Measurements from ENCODE around the gene RARB.

Gene RARB

DNA sequence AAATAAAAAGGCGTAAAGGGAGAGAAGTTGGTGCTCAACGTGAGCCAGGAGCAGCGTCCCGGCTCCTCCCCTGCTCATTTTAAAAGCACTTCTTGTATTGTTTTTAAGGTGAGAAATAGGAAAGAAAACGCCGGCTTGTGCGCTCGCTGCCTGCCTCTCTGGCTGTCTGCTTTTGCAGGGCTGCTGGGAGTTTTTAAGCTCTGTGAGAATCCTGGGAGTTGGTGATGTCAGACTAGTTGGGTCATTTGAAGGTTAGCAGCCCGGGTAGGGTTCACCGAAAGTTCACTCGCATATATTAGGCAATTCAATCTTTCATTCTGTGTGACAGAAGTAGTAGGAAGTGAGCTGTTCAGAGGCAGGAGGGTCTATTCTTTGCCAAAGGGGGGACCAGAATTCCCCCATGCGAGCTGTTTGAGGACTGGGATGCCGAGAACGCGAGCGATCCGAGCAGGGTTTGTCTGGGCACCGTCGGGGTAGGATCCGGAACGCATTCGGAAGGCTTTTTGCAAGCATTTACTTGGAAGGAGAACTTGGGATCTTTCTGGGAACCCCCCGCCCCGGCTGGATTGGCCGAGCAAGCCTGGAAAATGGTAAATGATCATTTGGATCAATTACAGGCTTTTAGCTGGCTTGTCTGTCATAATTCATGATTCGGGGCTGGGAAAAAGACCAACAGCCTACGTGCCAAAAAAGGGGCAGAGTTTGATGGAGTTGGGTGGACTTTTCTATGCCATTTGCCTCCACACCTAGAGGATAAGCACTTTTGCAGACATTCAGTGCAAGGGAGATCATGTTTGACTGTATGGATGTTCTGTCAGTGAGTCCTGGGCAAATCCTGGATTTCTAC lies at the start of gene RARB:
TSS of gene RARB (plus strand) at position 322 of the 847 bp plus-strand sequence. CDS start at position 791, 469 bp downstream.
- peak; percentile 92 for DNase-seq (ENCODE audit: low read depth, low spot score)

DNA sequence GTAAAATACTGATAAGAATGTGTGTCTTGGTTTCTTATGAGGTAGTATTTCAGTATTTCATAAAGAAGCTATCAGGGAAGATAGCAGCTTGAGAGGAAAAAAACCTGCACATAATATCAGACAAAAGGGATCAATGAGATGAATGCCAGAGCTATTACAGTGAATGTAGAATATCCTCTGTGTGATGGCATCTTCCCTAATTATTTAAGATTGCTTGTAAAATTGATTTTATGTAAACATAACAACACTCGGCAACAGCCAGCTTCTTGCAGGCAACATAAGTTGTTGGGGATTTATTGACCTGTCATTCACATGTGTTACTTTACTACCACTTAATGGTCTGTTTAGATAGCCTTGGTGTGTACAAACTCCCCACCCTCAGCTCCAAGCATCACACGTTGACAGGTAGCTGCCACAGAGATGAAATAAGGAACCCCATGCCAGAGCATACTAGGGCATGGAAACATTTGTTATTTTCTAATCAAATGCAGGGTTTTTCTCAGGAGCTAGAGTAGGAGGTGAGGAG lies 49.2 kb upstream of the RARB start:
- DNase-seq (ENCODE audit: low read depth, low spot score) = no peak

DNA sequence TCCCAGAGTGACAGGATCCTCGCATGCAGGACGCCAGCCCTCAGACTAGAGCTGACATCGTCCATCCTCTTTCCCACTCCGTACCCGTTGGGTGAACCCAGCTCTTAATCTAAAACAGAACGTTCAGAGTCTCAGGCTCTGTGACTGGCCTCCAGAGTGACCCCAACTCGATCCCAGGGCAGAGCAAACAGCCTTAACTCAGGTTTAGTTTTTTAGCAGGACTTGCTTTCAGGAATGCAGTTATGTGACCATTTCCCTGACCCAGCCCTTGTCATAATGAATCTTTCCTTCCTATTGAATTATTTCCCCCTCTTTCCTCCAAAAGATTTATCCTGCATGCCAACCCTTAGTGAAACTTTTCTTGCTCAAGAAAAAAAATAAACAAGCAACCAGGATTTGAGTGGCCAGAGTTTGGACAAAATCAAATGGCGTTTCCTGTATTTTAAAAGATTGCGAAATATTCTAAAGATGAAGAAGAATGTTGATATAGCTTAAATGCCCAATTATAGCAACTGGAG lies 47.8 kb upstream of the RARB start:
- DNase-seq (ENCODE audit: low read depth, low spot score) = no peak

DNA sequence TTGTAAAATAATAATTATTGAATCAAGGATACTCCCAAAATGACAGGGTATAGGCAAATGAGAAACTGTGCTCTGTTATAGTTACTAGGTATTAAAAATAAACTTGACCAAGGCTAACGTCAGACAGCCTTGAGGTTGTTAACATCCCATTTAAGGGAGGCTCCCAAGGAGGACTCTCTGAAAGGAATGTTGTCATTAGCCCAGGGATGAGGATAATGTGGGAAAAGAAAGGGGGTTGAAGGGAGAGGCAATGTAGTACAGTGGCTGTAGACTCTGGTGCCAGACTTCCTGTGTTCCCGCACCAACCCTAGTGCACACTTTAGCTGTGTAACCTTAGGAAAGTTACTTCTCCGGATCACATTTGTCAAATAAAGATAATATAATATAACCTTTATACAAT lies 47.0 kb upstream of the RARB start:
- no peak for DNase-seq (ENCODE audit: low read depth, low spot score)

DNA sequence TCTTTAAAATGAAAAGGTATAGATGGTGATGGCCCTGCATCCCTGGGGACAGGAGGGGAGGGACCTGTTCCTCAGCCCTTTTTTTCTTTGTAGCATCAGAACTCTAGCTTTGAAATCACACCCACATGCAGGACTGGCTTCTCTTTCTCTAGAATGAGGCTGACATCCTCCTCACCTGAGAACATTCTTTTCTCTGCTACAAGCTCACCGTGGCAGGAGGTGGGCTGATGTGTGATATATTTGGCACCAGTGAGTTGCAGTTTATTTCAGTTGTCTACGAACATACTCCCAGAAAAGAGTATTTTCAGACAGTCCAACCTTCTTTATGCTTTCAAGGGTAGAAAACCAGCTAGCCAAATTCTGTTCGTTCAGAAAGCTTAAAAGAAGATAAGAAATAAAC lies 43.6 kb upstream of the RARB start:
- DNase-seq (ENCODE audit: low read depth, low spot score) = no peak

DNA sequence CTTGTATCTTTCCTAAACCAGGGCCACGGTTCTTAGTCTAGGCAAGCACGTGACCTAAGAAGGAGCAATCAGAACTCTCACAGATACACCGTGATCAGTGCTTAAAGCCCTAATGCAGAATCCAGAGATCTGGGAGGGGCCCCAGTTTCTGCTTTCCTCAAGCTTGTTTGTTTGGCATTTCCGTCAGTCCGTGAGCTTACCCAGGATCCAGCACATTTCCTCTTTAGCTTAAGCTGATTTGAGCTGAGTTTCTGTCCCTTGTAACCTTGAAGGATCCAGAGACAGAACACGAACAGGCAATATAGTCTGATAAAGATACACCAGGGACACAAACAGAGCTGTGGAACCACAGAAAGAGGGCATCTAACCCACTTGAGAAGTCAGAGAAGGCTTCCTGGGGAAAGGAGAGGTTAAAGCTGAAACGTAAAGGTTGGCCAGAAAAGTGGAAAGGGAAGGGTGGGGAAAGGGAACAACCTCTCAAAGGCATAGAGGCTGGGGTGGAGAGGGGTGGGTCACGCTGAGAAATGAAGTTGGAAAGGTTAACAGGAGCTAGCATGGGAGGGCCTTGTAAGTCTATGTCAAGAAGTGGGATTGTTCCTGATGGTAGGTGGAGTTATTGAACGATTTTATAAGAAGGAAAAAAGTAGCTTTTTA lies 42.1 kb upstream of the RARB start:
- DNase-seq (ENCODE audit: low read depth, low spot score) = peak; percentile 63

DNA sequence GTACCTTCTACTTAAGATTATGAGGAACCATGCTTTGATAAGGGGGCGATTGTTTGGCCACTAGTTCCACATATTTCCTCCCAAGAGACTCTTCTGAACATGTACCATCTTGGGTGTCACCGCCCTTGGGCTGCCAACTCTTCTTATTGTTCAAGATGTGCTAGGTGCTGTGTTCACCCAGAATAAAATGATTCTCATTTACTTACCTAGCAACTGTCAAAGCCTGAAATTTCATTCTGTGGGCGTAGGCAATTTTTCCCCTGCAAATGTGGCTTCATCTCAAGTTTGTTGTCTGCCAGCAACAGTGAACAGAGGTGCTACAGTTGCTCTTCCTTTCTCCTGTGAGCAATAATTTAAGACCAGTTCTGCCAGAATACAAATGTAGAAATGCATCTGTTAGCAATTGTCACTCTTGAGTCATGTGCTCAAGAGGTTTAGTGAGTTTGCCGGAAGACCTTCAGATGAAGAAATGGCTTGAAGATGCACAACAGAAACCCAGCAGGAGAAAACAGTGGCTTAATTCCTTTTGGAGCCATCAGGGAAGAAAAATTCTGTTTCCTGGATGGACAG lies 41.3 kb upstream of the RARB start:
- DNase-seq (ENCODE audit: low read depth, low spot score) = no peak

DNA sequence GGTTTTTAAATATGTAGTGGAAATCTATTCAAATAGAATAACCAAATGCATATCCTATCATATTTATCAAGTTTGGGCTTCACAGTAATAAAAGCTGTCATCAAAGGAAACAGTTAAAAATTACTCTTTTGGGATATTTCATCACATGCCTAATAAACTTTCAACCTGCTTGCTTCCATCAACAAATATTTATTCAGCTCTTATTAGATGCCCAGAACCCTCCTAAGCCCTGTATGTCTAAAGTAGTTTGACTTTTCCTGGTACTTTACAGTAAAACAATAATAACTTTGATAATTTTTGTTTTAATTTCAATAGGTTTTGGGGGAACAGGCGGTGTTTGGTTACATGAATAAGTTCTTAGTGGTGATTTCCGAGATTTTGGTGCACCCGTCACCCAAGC lies 37.5 kb upstream of the RARB start:
- DNase-seq (ENCODE audit: low read depth, low spot score) = no peak

DNA sequence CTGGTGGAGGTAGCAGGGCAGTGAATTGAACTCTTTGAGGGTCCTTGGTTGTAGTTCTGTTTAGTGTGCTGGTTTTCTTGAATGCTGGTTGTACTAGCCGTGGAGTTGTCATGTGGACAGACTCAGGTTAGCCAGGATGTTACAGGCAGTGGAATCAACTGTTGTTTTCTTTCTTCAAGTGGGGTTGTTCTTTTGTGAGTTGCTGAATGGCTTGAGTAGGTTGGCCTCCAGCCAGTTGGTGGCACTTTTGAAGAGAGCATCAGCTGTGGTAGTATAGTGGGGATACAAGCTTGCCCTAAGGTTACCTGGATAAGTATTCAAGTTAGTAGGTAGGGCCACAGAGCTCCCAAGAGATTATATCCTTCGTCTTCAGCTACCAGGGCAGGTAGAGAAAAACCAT lies 31.8 kb upstream of the RARB start:
- no peak for DNase-seq (ENCODE audit: low read depth, low spot score)

DNA sequence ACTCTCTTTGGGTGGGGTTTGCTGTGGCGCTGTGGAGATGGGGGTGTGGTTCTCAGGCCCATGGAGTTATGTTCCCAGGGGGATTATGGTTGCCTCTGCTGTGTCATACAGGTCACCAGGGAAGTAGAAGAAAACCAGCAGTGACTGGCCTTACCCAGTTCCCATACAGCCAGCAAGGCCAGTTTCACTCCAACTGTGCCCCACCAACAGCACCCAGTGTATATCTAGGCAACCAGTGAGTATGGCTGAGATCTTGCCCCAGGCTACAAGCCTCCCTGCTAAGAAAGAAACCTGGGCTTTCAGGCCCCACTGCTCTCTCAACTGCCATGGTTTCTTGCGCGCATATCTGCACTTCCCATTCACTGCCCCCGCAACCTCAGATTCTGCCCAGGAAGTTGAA lies 31.4 kb upstream of the RARB start:
- DNase-seq (ENCODE audit: low read depth, low spot score) = peak; percentile 56

DNA sequence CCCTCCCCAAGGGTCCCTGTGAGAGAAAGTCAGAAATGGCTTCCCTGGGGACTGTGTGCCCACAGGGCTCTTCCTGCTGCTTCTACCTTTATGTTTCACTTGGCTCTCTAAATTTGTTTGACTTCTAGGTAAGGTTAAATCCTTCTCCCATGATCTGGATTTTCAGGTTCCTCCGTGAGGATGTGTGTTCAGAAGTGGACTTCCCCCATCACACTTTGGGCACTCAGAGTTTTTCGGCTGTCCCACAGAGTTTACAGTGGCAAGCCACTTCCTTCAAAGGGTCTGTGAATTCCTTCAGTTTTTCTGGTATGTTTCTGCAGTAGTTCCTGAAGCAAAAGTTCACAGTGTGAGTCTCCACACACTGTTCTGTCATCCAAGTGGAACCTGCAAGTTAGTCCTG lies 30.9 kb upstream of the RARB start:
- DNase-seq (ENCODE audit: low read depth, low spot score) = no peak

DNA sequence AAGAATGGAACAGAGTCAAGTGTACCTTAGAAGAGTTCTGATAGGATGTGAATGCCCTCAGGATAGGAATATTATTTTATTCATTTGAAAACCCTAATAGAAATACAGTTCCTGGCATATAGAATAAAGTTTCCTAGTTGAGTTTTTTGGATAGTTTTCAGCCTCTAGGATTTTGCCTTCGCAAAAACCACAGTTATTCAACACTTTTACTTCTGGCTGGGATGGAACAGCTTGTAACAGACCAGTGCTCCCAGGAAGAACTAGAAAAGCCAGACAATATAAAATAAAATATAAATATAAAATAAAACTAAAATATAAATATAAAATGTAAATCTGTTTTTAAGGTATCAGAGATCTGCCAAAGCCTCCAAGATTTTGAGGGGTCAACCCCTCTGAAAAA lies 27.5 kb upstream of the RARB start:
- DNase-seq (ENCODE audit: low read depth, low spot score) = no peak

DNA sequence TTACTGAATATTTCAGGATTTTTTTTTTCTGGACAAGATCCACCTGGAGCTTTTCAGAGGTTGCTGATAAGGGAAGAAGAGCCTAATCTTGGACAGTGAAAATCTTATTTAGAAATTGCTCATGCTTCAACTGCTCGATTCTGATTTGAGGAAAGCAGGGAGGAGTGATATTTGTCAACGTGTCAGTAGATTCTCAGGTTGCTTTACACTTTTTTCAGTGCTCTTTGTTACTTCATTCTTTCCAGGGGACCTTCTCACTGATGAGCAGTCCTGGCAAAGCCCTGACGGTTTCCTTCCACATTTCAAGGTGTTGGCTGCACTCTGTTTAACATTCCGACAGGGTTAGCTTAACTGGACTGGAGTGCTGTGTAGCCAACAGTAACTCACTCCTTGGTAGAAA lies 24.1 kb upstream of the RARB start:
- DNase-seq (ENCODE audit: low read depth, low spot score) = no peak

DNA sequence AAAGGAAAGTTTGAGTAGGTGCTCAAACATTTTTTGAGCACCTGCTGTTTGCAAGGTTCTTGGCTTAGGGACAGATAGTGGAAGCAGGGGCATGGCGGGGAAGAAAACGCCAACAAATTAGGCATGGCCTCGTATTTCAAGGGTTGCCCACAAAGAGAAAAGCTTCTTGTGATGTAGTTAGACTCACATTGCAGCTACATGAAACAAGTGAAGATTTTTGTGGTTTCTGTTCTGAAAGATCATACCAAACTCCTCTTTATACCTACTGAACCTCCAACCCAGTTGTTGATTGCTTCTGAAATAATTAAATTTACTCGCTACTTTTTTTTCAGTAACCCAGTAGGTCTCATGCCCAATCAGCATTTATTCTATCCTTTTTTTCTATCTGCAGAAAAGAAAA lies 23.5 kb upstream of the RARB start:
- no peak for DNase-seq (ENCODE audit: low read depth, low spot score)

DNA sequence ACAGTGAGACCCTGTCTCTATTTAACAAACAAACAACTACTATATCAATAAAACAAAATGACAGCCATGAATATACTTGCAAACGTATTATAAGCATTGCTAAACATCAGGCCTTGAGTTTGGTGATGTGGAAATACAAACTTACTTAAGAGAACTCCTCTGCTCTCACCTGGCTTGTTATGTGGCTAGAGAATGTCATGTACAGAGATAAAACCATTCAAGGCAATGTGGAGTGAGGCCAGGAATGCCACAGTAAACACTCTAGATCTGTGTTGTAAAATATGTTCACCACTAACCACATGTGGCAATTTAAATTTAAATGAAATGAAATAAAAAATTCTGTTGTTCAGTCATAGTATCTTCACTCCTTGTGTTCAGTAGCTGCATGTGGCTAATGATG lies 22.7 kb upstream of the RARB start:
- no peak for DNase-seq (ENCODE audit: low read depth, low spot score)

DNA sequence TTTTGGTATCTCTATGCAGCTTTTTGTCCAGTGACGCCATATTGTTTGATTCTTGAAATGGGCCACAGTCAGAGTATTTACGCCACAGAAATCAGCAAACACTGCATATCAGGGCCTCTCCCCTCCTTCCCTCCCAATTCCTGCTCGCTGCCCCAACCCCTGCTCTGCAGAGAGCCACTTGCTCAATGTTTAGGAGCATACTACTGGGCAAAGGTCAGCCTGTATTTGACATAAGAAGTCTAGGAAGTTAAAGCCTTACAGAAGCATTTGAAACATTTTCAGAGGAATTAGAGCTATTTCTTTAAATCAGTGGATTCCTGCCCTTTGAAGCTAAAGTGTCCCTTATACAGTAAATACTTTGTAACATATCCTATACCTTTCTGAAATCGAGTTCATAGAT lies 17.4 kb upstream of the RARB start:
- no peak for DNase-seq (ENCODE audit: low read depth, low spot score)

DNA sequence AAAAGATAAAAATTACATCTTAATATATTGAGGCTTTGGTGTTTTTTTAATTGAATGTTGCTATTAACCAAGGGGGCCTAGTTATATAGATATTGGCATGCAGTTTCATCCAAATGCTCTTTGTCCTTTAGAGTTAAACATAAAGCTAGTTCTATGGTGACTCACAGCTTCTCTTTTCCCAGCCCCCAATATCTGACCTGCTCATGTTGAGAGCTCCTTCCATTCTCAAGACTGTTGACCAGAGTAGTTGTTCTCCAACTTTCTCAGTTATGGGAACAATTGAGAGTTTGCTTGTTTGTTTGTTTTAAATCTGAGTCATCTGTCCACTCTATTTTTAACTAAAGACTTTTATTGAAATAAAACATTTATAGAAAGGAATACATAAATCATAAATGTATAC lies 15.8 kb upstream of the RARB start:
- no peak for DNase-seq (ENCODE audit: low read depth, low spot score)

DNA sequence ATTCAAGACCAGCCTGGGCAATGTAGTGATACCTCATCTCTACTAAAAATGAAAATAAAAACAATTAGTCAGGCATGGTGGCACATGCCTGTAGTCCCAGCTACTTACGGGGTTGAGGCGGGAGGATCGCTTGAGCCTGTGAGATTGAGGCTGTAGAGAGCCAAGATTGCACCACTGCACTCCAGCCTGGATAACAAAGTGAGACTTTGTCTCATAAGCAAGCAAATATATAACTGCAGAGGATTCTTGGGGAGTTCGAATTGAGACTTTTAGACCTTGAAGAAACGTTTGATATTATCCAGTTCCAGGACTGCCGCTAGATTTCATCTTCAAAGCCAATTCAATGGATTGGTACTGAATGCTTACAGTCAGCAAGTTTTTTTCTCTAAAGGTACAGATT lies 11.9 kb upstream of the RARB start:
- no peak for DNase-seq (ENCODE audit: low read depth, low spot score)

DNA sequence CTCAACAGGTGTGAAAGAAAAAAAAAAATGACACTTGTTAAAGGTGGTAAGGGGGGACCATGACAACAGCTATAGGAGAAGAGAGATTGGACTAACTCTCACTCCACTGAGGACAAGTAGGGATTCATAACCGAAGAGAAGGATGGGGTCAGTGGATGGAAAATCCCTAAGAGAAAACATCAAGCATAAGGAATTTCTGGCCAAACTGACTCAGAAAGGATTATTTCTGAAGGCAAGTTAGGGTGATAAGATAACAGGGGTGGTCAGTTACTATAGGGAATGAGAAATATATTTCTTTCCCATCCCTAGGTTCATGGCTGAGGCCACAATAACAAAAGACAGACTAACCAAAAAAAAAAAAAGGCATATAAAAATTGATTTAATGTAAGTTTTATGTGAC lies 9.5 kb upstream of the RARB start:
- DNase-seq (ENCODE audit: low read depth, low spot score) = no peak

DNA sequence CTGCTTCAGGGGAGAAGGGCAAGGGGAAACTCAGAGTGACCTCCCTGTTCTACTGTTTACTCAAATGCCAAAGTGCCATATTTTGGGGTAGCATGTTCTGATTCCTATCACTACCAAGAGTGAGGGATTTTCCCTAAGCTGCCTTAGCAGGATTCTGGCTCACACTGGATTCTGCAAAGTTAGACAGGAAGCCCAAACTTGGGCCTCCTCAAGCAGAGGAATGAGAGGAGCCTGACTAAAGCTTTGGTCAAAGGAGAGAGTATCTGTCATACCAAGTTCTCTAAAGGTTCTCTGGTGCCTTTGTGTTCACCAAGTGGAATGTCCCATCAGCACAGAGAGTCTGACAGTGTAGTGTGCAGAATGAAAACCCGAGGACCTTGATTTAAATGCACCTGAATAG lies 8.8 kb upstream of the RARB start:
- DNase-seq (ENCODE audit: low read depth, low spot score) = no peak

DNA sequence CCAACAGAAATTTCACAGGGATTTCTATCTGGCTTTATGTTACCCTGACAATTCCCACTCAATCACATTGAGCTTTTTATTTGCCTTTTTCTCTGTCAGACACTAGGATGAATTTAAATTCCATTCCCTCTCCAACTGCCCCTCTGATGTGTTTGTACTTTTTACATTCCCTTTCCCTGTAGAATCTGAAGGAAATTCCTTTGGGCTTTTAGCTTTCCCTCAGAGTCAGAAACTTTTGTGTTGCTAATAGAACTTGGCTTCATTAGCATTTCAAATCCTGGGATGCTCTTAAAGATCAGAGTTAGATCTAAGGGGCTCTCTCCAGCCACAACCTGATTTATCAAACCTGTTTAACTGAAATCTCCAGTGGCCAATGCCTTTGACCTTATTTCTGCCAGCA lies 7.9 kb upstream of the RARB start:
- peak; percentile 76 for DNase-seq (ENCODE audit: low read depth, low spot score)

DNA sequence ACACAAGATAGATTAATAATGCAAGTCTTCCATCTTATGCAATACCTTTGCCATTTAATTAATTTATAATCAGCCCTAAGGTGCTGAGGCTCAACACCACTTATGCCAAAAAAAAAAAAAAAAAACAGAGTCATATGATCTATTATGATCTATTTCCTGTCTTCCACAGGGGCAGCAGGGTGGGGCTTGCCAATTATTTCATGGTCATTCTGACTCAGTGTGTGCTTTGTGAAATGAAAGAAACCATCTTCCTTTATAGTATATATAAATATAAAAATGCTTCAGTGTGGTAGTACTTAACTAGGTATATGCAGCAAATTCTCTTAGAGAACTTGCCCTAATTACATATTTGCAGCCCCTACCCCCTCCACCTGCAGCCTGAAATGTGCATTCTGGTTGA lies 7.2 kb upstream of the RARB start:
- DNase-seq (ENCODE audit: low read depth, low spot score) = no peak

DNA sequence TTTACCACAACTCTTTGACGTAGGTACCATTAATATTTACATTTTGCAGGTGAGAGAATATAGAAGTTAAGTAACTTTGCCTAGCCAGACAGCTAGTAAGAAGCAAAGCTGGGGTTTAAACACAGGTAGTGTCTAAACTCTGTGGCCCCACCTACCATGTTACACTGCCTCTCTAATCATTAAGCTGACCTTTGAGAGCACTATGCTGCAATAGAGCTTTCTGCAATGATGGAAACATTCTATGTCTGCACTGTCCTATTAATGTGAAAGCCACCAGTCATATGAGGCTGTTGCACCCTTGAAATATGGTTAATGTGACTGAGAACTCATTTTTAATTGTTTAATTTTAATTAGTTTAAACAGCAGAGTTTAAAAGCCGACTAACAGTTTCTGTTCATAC lies 6.3 kb upstream of the RARB start:
- DNase-seq (ENCODE audit: low read depth, low spot score) = no peak
